AG09309 (cell line): ENCODE measurements around the gene GBX1.
A peak's percentile ranks its signal among the peaks of the same experiment; 100 is the strongest.

ENCODE experiments used
- DNase-seq: peaks from one replicate; pipeline ENCODE4 v3.0.0-alpha.2; 2010; ENCODE audit warnings: low read depth
- H3K4me3 ChIP-seq: 2 replicates; pipeline ENCODE4 v1.5.1; 2011; ENCODE audit warnings: mild to moderate bottlenecking, low read depth, low read length, moderate library complexity; ENCODE audit not compliant: control insufficient read depth
- CTCF ChIP-seq: IDR thresholded peaks from 2 replicates; pipeline ENCODE4 v1.5.1; 2011; ENCODE audit warnings: mild to moderate bottlenecking, low read depth, low read length, inconsistent platforms; ENCODE audit not compliant: insufficient read depth, control insufficient read depth; ENCODE audit errors: missing control alignments

GBX1 gene

GRCh38 chr7:151168003-151168786 is 701 bp upstream of the GBX1 start:
- DNase-seq, result no peak
- peak; percentile 25 for TF ChIP-seq CTCF
- no peak overlapping the region for H3K4me3 ChIP-seq

- H3K4me3 ChIP-seq, result no peak overlapping the region
- TF ChIP-seq CTCF, result no peak
- DNase-seq, result no peak
Observed at GRCh38 chr7:151166629-151167196, 781 bp downstream of the GBX1 start.

- H3K4me3 ChIP-seq, result no peak overlapping the region
- DNase-seq, result no peak
- no peak for TF ChIP-seq CTCF
Observed at GRCh38 chr7:151161757-151162156, 5.7 kb downstream of the GBX1 start.

GRCh38 chr7:151157645-151158329 is 9.7 kb downstream of the GBX1 start:
- H3K4me3 ChIP-seq, result no peak overlapping the region
- TF ChIP-seq CTCF, result no peak
- DNase-seq, result no peak

GRCh38 chr7:151152643-151153513 is 14.6 kb downstream of the GBX1 start:
- no peak for DNase-seq
- TF ChIP-seq CTCF, result peak; percentile 32
- no peak overlapping the region for H3K4me3 ChIP-seq

GRCh38 chr7:151150388-151150787 is 17.1 kb downstream of the GBX1 start:
- TF ChIP-seq CTCF, result no peak
- DNase-seq, result no peak
- no peak overlapping the region for H3K4me3 ChIP-seq
